Transverse colon (tissue), 4 donors: ENCODE results near the gene NRSN2.

Experiments used
- CTCF ChIP-seq, 5 experiments: fragments of 200-600 bp in 3 of 5; fragments of 450-650 bp in 2 of 5; sonication (generic) in 3 of 5; IDR thresholded peaks; 1 replicate in 2 of 5; 2 replicates in 3 of 5; pipeline ENCODE4 v1.5.1; 2016 to 2017; ENCODE audit warnings: antibody characterized with exemption in 5 of 5, inconsistent platforms in 3 of 5, mild to moderate bottlenecking in 2 of 5, moderate library complexity in 1 of 5
- EP300 ChIP-seq: sonication (generic); formaldehyde crosslinking; IDR thresholded peaks from one replicate; pipeline ENCODE4 v1.6.1; 2017; ENCODE audit warnings: antibody characterized with exemption, low read depth
- POLR2A ChIP-seq: fragments of 450-650 bp; IDR thresholded peaks from one replicate; pipeline ENCODE4 v1.6.1; 2016; ENCODE audit warnings: antibody characterized with exemption, mild to moderate bottlenecking, moderate library complexity
- POLR2AphosphoS5 ChIP-seq, 3 donors: sonication (generic); formaldehyde crosslinking; IDR thresholded peaks; one replicate each; pipeline ENCODE4 v1.6.1; 2016; ENCODE audit warnings: antibody characterized with exemption in 3 of 3

DNA sequence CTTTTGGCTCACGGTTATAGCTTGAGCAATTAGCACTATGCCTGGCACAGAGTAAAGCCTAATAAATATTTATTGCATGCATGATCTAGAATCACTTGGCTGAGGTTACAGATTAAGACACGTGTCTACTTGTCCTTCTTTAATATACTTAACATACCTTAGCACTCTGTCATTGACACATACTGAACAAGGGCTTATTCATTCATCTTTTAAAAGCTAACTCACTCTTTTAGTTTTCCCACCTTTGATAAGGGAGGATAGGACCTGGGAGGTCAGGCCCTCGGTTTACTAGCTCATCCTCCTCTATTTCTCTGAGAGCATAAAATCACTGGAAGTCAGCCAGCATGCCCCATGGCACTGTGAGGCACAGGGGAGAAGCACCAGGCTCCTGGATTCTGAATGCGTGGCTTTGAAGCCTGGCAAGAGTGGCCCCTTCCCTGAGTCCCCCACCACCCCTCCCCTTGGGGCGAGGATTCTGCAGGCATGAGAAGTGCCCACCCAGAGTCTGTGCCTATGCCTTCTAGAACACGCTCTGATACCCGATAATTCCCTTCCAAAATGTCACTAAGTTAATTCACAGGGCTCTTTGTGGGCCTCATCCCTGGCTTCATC, 38.4 kb upstream of the NRSN2 start:
- no peak for TF ChIP-seq CTCF (IDR thresholded peaks at IDR 0.05)
- no peak for TF ChIP-seq POLR2A
- TF ChIP-seq EP300 = no peak
- no peak for TF ChIP-seq POLR2AphosphoS5 (IDR thresholded peaks at IDR 0.05)
